ENCODE data around the gene SYNGAP1. TPM values are rescaled to one million over a fixed set of nuclear protein-coding genes. Genes with fewer than 3 reads are reported as not detected.
"Not testable (repeated sequence)": the region's sequence is repeated elsewhere in the genome, so short reads cannot be mapped to it uniquely, and the experiment has no call there.

SYNGAP1 gene
- total RNA-seq, 2 donors from 2014 or later, result 5.4 to 5.6 TPM

GRCh38 chr6:33481192-33481591, 61.3 kb downstream of the SYNGAP1 start:
- H3K4me1 ChIP-seq, result no peaks in the 10 kb centered on the region
- no peaks in the 10 kb centered on the region for H3K27me3 ChIP-seq
- ATAC-seq (no peak), DNase-seq (no peak)
- no peak overlapping the region for H3K27ac ChIP-seq
- no peaks in the 10 kb centered on the region for H3K36me3 ChIP-seq (replicated peaks in 1 of 2; ENCODE audit: insufficient read depth in 1 of 2, low read depth in 2 of 2)
- WGBS, 2 donors, result 47 to 68% methylated on average over 1 of the region's 1 CpG
- H3K4me3 ChIP-seq, result no peak overlapping the region
- TF ChIP-seq POLR2A (IDR thresholded peaks at IDR 0.05) (no peak), CTCF (IDR thresholded peaks at IDR 0.05) (no peak)
- no peaks in the 10 kb centered on the region for H3K9me3 ChIP-seq
- intact Hi-C loops (cut with DNase I), result no loop called here

DNA sequence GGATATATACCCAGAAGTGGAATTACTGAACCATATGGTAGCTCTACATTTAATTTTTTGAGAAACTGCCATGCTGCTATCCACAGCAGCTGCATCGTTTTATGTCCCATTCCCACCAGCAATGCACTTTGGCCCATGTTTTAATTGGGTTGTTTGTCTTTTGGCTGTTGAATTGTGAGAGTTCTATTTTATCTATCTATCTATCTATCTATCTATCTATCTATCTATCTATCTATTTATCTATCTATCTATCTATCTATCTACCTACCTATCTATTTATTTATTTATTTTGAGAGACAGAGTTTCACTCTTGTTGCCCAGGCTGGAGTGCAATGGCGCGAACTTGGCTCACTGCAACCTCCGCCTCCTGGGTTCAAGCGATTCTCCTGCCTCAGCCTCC, 62.8 kb downstream of the SYNGAP1 start:
- H3K4me3 ChIP-seq; ATAC-seq; DNase-seq; H3K4me1 ChIP-seq; H3K27ac ChIP-seq; H3K9me3 ChIP-seq; intact Hi-C loops (cut with DNase I); H3K27me3 ChIP-seq; H3K36me3 ChIP-seq (replicated peaks in 1 of 2; ENCODE audit: insufficient read depth in 1 of 2, low read depth in 2 of 2): not testable (repeated sequence)
- 88 to 91% methylated on average over 5 of the region's 5 CpGs for WGBS, 2 donors

GRCh38 chr6:33483678-33484077, 63.8 kb downstream of the SYNGAP1 start:
- no peak for DNase-seq
- no peak for ATAC-seq
- no peaks in the 10 kb centered on the region for H3K9me3 ChIP-seq
- H3K36me3 ChIP-seq (replicated peaks in 1 of 2; ENCODE audit: insufficient read depth in 1 of 2, low read depth in 2 of 2), result no peaks in the 10 kb centered on the region
- no peak overlapping the region for H3K27ac ChIP-seq
- TF ChIP-seq POLR2A (IDR thresholded peaks at IDR 0.05) (no peak), CTCF (IDR thresholded peaks at IDR 0.05) (no peak)
- H3K27me3 ChIP-seq, result no peaks in the 10 kb centered on the region
- 52 to 58% methylated on average over 3 of the region's 3 CpGs for WGBS, 2 donors
- intact Hi-C loops (cut with DNase I), result no loop called here
- H3K4me3 ChIP-seq, result no peak overlapping the region
- H3K4me1 ChIP-seq, result no peaks in the 10 kb centered on the region

GRCh38 chr6:33484673-33485262, 64.9 kb downstream of the SYNGAP1 start:
- H3K36me3 ChIP-seq (replicated peaks in 1 of 2; ENCODE audit: insufficient read depth in 1 of 2, low read depth in 2 of 2); H3K27ac ChIP-seq; H3K27me3 ChIP-seq; DNase-seq; intact Hi-C loops (cut with DNase I); H3K4me1 ChIP-seq; H3K9me3 ChIP-seq; ATAC-seq; H3K4me3 ChIP-seq: not testable (repeated sequence)
- 50 to 80% methylated on average over 2 of the region's 6 CpGs for WGBS, 2 donors

DNA sequence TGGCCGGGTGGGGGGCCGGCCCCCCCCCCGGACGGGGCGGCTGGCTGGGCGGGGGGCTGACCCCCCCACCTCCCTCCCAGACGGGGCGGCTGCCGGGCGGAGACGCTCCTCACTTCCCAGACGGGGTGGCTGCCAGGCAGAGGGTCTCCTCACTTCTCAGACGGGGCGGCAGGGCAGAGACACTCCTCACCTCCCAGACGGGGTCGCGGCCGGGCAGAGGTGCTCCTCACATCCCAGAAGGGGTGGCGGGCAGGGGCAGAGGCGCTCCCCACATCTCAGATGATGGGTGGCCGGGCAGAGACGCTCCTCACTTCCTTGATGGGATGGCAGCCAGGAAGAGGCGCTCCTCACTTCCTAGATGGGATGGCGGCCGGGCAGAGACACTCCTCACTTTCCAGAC, 65.8 kb downstream of the SYNGAP1 start:
- H3K36me3 ChIP-seq (replicated peaks in 1 of 2; ENCODE audit: insufficient read depth in 1 of 2, low read depth in 2 of 2); DNase-seq; H3K4me1 ChIP-seq; ATAC-seq; H3K4me3 ChIP-seq; H3K27ac ChIP-seq; H3K9me3 ChIP-seq; intact Hi-C loops (cut with DNase I); H3K27me3 ChIP-seq: not testable (repeated sequence)
- WGBS, 2 donors, result 85% methylated on average over 4 of the region's 25 CpGs; no CpG with 5 or more reads in 1 of the 2 donors

DNA sequence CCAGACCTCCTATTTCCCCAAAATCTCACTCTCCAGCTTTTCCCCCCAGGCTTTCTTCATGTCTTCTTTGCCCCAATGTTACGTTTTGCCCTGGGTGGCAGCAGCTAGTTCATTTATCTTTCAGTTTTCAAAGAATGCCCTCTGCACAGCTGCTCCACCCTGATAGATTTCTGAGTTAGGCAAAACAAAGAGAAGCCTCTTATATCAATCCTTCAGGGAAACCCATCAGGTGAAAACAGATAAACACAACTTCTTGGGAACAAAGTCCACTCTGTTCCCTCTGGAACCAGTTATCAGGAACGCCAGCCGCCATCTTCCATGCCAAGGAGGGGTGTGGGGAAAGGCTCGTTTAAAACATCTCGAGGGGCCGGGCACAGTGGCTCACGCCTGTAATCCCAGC, 68.5 kb downstream of the SYNGAP1 start:
- no peaks in the 10 kb centered on the region for H3K4me1 ChIP-seq
- DNase-seq (no peak), ATAC-seq (no peak)
- H3K36me3 ChIP-seq (replicated peaks in 1 of 2; ENCODE audit: insufficient read depth in 1 of 2, low read depth in 2 of 2), result no peaks in the 10 kb centered on the region
- no peaks in the 10 kb centered on the region for H3K9me3 ChIP-seq
- TF ChIP-seq POLR2A (IDR thresholded peaks at IDR 0.05) (no peak), CTCF (IDR thresholded peaks at IDR 0.05) (no peak)
- intact Hi-C loops (cut with DNase I), result no loop called here
- 43 to 53% methylated on average over 7 of the region's 7 CpGs for WGBS, 2 donors
- no peaks in the 10 kb centered on the region for H3K27me3 ChIP-seq
- no peak overlapping the region for H3K4me3 ChIP-seq
- H3K27ac ChIP-seq, result no peak overlapping the region
